SU-DHL-6 (cell line): Measurements from ENCODE around the gene PON3.

Source experiments
- H2AFZ ChIP-seq: fragments of 200-600 bp; sonication (generic); 2 replicates; pipeline ENCODE4 v1.6.1; 2014; ENCODE audit warnings: low read depth, mild to moderate bottlenecking, moderate library complexity, mixed read lengths, antibody characterized with exemption, low read length; ENCODE audit not compliant: severe bottlenecking
- H3F3A ChIP-seq: fragments of 200-600 bp; shearing (Covaris generic); 2 replicates; pipeline ENCODE4 v1.6.0; 2016; ENCODE audit warnings: antibody characterized with exemption, mild to moderate bottlenecking; ENCODE audit not compliant: insufficient read depth
- H3K27ac ChIP-seq: fragments of 200-600 bp; sonication (generic); 2 replicates; pipeline ENCODE4 v1.5.1; 2016; ENCODE audit warnings: low read depth, mild to moderate bottlenecking, low read length, moderate library complexity, mixed read lengths
- H3K27me3 ChIP-seq: fragments of 200-600 bp; sonication (generic), shearing (Covaris generic); 2 replicates; pipeline ENCODE4 v1.6.0; 2014; ENCODE audit warnings: mild to moderate bottlenecking, low read length
- H3K36me3 ChIP-seq: fragments of 200-600 bp; sonication (generic); 2 replicates; pipeline ENCODE4 v1.6.1; 2014; ENCODE audit warnings: mild to moderate bottlenecking, low read length, mixed read lengths
- H3K4me2 ChIP-seq: fragments of 300-600, 200-600 bp; shearing (Covaris generic), sonication (generic); 2 replicates; pipeline ENCODE4 v1.6.0; 2014; ENCODE audit warnings: low read length, low read depth, mild to moderate bottlenecking; ENCODE audit not compliant: poor library complexity, severe bottlenecking
- H3K4me3 ChIP-seq: fragments of 200-600 bp; sonication (generic); 2 replicates; pipeline ENCODE4 v1.5.1; 2014; ENCODE audit warnings: antibody characterized with exemption, low read length, mild to moderate bottlenecking, mixed read lengths; ENCODE audit not compliant: insufficient read depth, poor library complexity, severe bottlenecking
- H3K79me2 ChIP-seq: fragments of 200-600 bp; sonication (generic); 2 replicates; pipeline ENCODE4 v1.6.1; 2014; ENCODE audit warnings: mild to moderate bottlenecking, low read length, moderate library complexity; ENCODE audit not compliant: insufficient read depth
- H3K9ac ChIP-seq: fragments of 200-600 bp; sonication (generic); 2 replicates; pipeline ENCODE4 v1.7.0; 2014; ENCODE audit warnings: mild to moderate bottlenecking, low read length
- H3K9me2 ChIP-seq: fragments of 200-600 bp; sonication (generic); replicated peaks from 2 replicates; pipeline ENCODE4 v1.6.1; 2014; ENCODE audit warnings: low read length; ENCODE audit not compliant: insufficient read depth
- H3K9me3 ChIP-seq: fragments of 200-600 bp; sonication (generic); 2 replicates; pipeline ENCODE4 v1.6.1; 2014; ENCODE audit warnings: low read length, mixed read lengths; ENCODE audit not compliant: insufficient read depth
- H4K20me1 ChIP-seq: fragments of 200-600 bp; sonication (generic); 2 replicates; pipeline ENCODE4 v1.6.1; 2014; ENCODE audit warnings: low read depth, mild to moderate bottlenecking, antibody characterized with exemption, low read length, moderate library complexity, mixed read lengths
- EZH2phosphoT487 ChIP-seq: fragments of 200-600 bp; sonication (generic), shearing (Covaris generic); conservative IDR thresholded peaks from 2 replicates; pipeline ENCODE4 v1.6.1; 2018; ENCODE audit warnings: mild to moderate bottlenecking, antibody characterized with exemption, low read length, moderate library complexity, mixed read lengths
- TF ChIP-seq, protein P1 (sequence below): fragments of 200-600 bp; sonication (generic); IDR thresholded peaks from one replicate; pipeline ENCODE4 v1.5.1; 2017; ENCODE audit warnings: antibody characterized with exemption, mild to moderate bottlenecking, low read length, moderate library complexity; ENCODE audit not compliant: insufficient read depth, poor library complexity, severe bottlenecking

PON3 gene

GRCh38 chr7:95342642-95343307 is 53.4 kb downstream of the PON3 start:
- H3K79me2 ChIP-seq: no peaks in the 10 kb centered on the region
- H3K9ac ChIP-seq: no peak overlapping the region
- H4K20me1 ChIP-seq: no peaks in the 10 kb centered on the region
- H3K9me2 ChIP-seq: no peaks in the 10 kb centered on the region; the same call in 1 of the 2 replicates
- no peaks in the 10 kb centered on the region for H3K27me3 ChIP-seq
- no peak overlapping the region for H3K27ac ChIP-seq
- H3K9me3 ChIP-seq: no peaks in the 10 kb centered on the region
- no peak overlapping the region for H3K4me3 ChIP-seq
- no peak for TF ChIP-seq EZH2phosphoT487
- TF ChIP-seq, protein P1, sequence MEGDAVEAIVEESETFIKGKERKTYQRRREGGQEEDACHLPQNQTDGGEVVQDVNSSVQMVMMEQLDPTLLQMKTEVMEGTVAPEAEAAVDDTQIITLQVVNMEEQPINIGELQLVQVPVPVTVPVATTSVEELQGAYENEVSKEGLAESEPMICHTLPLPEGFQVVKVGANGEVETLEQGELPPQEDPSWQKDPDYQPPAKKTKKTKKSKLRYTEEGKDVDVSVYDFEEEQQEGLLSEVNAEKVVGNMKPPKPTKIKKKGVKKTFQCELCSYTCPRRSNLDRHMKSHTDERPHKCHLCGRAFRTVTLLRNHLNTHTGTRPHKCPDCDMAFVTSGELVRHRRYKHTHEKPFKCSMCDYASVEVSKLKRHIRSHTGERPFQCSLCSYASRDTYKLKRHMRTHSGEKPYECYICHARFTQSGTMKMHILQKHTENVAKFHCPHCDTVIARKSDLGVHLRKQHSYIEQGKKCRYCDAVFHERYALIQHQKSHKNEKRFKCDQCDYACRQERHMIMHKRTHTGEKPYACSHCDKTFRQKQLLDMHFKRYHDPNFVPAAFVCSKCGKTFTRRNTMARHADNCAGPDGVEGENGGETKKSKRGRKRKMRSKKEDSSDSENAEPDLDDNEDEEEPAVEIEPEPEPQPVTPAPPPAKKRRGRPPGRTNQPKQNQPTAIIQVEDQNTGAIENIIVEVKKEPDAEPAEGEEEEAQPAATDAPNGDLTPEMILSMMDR: no peak
- no peak overlapping the region for H2AFZ ChIP-seq
- no peak overlapping the region for H3K4me2 ChIP-seq
- no peaks in the 10 kb centered on the region for H3F3A ChIP-seq
- no peaks in the 10 kb centered on the region for H3K36me3 ChIP-seq

DNA sequence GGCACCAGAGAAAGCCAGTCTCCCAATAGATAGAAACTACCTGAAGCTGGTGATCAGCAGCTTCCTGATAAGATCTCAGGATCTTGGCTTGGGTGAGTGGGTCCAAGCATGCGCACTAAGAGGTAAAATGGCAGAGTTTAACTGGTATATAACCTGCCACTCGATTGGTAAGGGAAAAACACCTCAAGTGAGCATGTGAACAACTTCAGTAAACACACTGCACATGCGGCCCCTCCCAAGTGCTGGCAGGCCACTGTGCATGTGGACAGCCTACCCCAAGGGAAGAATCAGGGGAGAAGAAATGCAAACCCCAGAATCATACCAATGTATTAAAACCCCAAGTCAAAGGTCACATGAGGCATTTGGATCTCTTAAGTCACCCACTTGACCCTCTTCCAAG is 54.1 kb downstream of the PON3 start:
- Histone ChIP-seq H3K27ac (no peak overlapping the region), H4K20me1 (no peaks in the 10 kb centered on the region), H3K27me3 (no peaks in the 10 kb centered on the region), H3K36me3 (no peaks in the 10 kb centered on the region), H2AFZ (no peak overlapping the region), H3K79me2 (no peaks in the 10 kb centered on the region), H3F3A (no peaks in the 10 kb centered on the region), H3K9me2 (no peaks in the 10 kb centered on the region; the same call in 1 of the 2 replicates), H3K4me2 (no peak overlapping the region), H3K4me3 (no peak overlapping the region), H3K9ac (no peak overlapping the region), H3K9me3 (no peaks in the 10 kb centered on the region)
- TF ChIP-seq, protein P1: no peak
- no peak for TF ChIP-seq EZH2phosphoT487

- Histone ChIP-seq H2AFZ (no peak overlapping the region), H3K4me3 (no peak overlapping the region), H3K9ac (no peak overlapping the region), H3K4me2 (no peak overlapping the region), H3F3A (no peaks in the 10 kb centered on the region), H3K9me3 (no peaks in the 10 kb centered on the region), H3K79me2 (no peaks in the 10 kb centered on the region), H3K36me3 (no peaks in the 10 kb centered on the region), H3K9me2 (no peaks in the 10 kb centered on the region; the same call in 1 of the 2 replicates), H3K27me3 (no peaks in the 10 kb centered on the region), H4K20me1 (no peaks in the 10 kb centered on the region), H3K27ac (no peak overlapping the region)
- no peak for TF ChIP-seq EZH2phosphoT487
- TF ChIP-seq, protein P1: no peak
Measured at GRCh38 chr7:95340491-95340890, 55.7 kb downstream of the PON3 start.
